C4-2B (cell line): ENCODE data around the gene SESN1.

Experiments
- ZFX ChIP-seq: fragments of 450-650 bp; IDR thresholded peaks from 2 replicates; pipeline ENCODE4 v1.6.1; 2017
- TF ChIP-seq, protein P1 (sequence below): fragments of 450-650 bp; conservative IDR thresholded peaks from 2 replicates; pipeline ENCODE4 v1.5.1; 2017; ENCODE audit warnings: mild to moderate bottlenecking

DNA sequence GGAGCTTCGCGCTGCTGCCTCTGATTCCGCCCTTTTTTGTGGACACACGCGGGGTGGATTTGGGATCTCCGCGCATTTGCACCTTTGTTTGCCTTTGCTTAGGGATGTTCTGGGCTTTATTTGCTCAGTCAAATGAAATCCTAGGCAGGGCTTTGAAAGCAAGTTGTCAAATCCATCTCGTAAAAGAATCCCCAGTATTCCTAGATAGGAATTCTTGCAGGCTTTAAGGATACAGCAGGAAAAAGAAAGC is 1.1 kb upstream of the SESN1 start:
- TF ChIP-seq, protein P1, sequence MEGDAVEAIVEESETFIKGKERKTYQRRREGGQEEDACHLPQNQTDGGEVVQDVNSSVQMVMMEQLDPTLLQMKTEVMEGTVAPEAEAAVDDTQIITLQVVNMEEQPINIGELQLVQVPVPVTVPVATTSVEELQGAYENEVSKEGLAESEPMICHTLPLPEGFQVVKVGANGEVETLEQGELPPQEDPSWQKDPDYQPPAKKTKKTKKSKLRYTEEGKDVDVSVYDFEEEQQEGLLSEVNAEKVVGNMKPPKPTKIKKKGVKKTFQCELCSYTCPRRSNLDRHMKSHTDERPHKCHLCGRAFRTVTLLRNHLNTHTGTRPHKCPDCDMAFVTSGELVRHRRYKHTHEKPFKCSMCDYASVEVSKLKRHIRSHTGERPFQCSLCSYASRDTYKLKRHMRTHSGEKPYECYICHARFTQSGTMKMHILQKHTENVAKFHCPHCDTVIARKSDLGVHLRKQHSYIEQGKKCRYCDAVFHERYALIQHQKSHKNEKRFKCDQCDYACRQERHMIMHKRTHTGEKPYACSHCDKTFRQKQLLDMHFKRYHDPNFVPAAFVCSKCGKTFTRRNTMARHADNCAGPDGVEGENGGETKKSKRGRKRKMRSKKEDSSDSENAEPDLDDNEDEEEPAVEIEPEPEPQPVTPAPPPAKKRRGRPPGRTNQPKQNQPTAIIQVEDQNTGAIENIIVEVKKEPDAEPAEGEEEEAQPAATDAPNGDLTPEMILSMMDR, result no peak
- TF ChIP-seq ZFX, result no peak
